ENCODE data around the gene PITPNM3. TPM values are rescaled to one million over a fixed set of nuclear protein-coding genes. Genes with fewer than 3 reads are reported as not detected.
A peak's percentile ranks its signal among the peaks of the same experiment; 100 is the strongest.

PITPNM3 gene
- total RNA-seq, 4 donors from 2014 or later = 2.1 to 5.4 (median 4.0) TPM

DNA sequence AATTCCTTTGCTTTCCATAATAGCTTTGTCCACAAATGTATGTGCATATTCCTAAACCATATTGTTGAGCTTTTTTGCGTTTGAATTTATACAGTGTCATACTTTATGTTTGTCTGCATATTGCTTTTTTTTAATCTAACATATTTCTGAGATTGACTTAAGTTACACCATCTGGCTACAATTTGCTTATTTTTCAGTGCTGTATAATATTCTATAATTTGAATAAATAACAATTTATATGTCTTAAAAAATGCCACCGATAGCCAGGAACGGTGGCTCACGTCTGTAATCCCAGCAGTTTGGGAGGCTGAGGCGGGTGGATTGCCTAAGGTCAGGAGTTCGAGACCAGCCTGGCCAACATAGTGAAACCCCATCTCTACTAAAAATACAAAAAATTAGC, 113.6 kb downstream of the PITPNM3 start:
- peaks cover 0 to 16% (median 0%) of the 10 kb centered on the region in 4 donors for H3K4me1 ChIP-seq
- H3K9me3 ChIP-seq = no peaks in the 10 kb centered on the region
- no peak for DNase-seq
- H3K4me3 ChIP-seq = no peak overlapping the region
- no peak for TF ChIP-seq POLR2A (IDR thresholded peaks at IDR 0.05)
- TF ChIP-seq, protein P1, sequence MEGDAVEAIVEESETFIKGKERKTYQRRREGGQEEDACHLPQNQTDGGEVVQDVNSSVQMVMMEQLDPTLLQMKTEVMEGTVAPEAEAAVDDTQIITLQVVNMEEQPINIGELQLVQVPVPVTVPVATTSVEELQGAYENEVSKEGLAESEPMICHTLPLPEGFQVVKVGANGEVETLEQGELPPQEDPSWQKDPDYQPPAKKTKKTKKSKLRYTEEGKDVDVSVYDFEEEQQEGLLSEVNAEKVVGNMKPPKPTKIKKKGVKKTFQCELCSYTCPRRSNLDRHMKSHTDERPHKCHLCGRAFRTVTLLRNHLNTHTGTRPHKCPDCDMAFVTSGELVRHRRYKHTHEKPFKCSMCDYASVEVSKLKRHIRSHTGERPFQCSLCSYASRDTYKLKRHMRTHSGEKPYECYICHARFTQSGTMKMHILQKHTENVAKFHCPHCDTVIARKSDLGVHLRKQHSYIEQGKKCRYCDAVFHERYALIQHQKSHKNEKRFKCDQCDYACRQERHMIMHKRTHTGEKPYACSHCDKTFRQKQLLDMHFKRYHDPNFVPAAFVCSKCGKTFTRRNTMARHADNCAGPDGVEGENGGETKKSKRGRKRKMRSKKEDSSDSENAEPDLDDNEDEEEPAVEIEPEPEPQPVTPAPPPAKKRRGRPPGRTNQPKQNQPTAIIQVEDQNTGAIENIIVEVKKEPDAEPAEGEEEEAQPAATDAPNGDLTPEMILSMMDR (IDR thresholded peaks at IDR 0.05) = no peak
- no peaks in the 10 kb centered on the region for H3K27me3 ChIP-seq
- no peaks in the 10 kb centered on the region for H3K36me3 ChIP-seq
- H3K27ac ChIP-seq = no peak overlapping the region

DNA sequence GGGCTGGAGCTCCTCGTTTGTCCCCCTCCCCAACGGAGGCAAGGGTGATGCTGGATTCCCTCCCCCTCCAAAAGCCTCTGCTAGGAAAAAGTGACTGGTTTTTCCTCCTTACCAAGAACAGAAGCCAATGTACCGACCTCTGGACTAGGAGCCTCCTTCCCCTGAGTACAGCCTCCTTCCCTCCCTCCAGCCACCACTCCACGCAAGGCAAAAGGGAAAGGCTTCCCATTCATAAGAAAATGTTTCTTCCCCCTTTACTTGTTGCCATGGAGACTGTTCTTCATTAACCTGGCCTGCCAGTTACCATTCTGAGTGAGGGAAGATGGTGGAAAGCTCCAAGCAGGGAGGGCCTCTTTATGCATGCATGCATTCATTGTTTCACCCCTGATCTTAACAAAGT, 116.4 kb downstream of the PITPNM3 start:
- no peaks in the 10 kb centered on the region for H3K27me3 ChIP-seq
- H3K4me3 ChIP-seq = no peak overlapping the region
- no peaks in the 10 kb centered on the region for H3K36me3 ChIP-seq
- H3K9me3 ChIP-seq = no peaks in the 10 kb centered on the region
- no peak for DNase-seq
- peaks cover 0 to 16% (median 0%) of the 10 kb centered on the region in 4 donors for H3K4me1 ChIP-seq
- TF ChIP-seq, protein P1 (IDR thresholded peaks at IDR 0.05) = no peak
- no peak for TF ChIP-seq POLR2A (IDR thresholded peaks at IDR 0.05)
- no peak overlapping the region for H3K27ac ChIP-seq

DNA sequence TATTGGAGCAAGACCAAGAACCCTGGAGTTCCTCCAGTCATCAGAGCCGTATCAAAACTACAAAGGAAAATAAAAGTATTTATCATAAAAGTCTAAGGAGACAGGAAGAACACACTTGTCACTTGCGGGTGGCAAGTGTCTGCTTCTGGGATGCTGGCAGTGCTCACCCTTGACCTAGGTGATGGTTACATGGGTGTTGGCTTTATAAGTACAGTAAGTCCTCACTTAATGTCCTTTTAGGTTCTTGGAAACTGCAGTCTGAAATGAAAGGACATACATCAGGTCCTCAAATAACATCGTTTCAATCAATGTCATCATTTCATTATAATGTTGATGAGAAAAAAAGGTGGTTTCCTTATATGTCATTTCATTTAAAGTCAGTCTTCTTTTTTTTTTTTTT, 118.4 kb downstream of the PITPNM3 start:
- H3K27ac ChIP-seq = no peak overlapping the region
- H3K4me3 ChIP-seq = no peak overlapping the region
- no peaks in the 10 kb centered on the region for H3K4me1 ChIP-seq
- no peak for DNase-seq
- no peaks in the 10 kb centered on the region for H3K27me3 ChIP-seq
- no peaks in the 10 kb centered on the region for H3K36me3 ChIP-seq
- no peak for TF ChIP-seq POLR2A (IDR thresholded peaks at IDR 0.05)
- TF ChIP-seq, protein P1 (IDR thresholded peaks at IDR 0.05) = no peak
- H3K9me3 ChIP-seq = no peaks in the 10 kb centered on the region

DNA sequence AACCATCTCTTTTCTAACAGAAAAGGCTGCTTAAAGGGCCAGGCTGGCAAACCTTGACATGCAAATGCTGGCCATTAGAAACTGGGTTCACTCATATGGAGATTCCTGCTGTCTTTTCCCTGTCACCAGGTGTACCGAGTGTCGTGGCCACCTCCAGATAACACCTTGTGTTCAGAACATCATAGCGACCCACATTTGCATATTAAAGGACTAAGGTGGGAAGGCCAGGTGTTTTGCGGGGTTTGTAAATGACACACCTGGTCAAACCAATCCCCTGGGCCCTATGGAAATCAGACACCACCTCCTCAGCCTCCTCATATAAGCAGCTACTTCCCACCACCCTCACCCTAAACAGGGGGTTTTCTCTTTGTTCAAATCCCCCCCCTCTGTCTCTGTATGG, 118.9 kb downstream of the PITPNM3 start:
- TF ChIP-seq, protein P1 (IDR thresholded peaks at IDR 0.05) = no peak
- no peaks in the 10 kb centered on the region for H3K4me1 ChIP-seq
- no peaks in the 10 kb centered on the region for H3K27me3 ChIP-seq
- DNase-seq = no peak
- H3K36me3 ChIP-seq = no peaks in the 10 kb centered on the region
- H3K9me3 ChIP-seq = no peaks in the 10 kb centered on the region
- H3K4me3 ChIP-seq = no peak overlapping the region
- H3K27ac ChIP-seq = no peak overlapping the region

DNA sequence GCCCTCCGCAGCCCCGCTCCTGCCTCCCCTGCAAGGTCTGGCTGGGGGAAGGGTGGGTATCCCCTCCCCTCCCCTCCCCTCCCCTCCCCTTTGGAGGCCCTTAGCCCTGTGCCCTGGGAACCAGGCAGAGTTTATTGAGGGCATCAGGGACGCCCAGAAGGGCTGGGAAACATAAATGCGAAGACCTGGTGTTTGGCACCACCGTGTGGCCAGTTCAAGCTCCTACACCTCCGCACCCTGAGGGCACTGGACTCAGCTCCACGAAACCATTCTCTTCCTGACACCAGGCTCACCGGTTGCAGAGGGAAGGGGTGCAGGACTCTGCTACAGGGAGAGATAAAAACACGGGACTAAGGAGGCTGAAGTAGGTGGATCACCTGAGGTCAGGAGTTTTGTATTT, 120.4 kb downstream of the PITPNM3 start:
- H3K4me1 ChIP-seq = no peaks in the 10 kb centered on the region
- peak; percentile 29 to 79 (median 71) for DNase-seq
- no peak overlapping the region for H3K27ac ChIP-seq
- peaks cover 0 to 2% (median 0%) of the 10 kb centered on the region in 4 donors for H3K9me3 ChIP-seq
- no peak for TF ChIP-seq POLR2A (IDR thresholded peaks at IDR 0.05)
- TF ChIP-seq, protein P1 (IDR thresholded peaks at IDR 0.05) = peak; percentile 48 to 78 (median 72)
- no peaks in the 10 kb centered on the region for H3K27me3 ChIP-seq
- no peak overlapping the region for H3K4me3 ChIP-seq
- H3K36me3 ChIP-seq = no peaks in the 10 kb centered on the region

DNA sequence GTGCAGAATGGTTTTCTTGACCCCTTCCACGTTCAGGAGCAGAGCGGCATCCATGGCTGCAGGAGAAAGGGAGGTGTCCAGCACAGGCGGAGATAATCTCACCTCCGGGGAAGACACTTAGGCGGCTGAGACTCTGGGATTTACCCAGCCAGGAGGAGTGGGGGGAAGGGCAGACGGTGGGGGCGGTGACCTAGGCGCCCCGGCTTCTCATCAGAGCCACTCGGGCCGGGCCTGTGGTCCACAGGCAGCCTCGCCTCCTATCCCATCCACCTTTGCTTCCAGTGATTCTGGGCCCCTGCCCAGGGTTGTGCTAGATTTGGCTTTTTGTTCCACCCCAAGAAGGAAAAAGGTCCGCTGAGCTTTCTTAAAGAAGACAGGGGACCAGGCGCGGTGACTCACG, 121.3 kb downstream of the PITPNM3 start, which contains the start of gene AIPL1:
TSS of gene AIPL1 (minus strand) at position 71 of the 400 bp plus-strand sequence. CDS start at position 54, 17 bp downstream.
- no peak within 1 kb of the TSS for H3K4me3 ChIP-seq
- TF ChIP-seq POLR2A (IDR thresholded peaks at IDR 0.05) = no peak
- no peak within 1 kb of the TSS for H3K27ac ChIP-seq
- no peaks in the 10 kb centered on the region for H3K4me1 ChIP-seq
- H3K27me3 ChIP-seq = no peaks in the 10 kb centered on the region
- no peaks in the 10 kb centered on the region for H3K36me3 ChIP-seq
- peaks cover 0 to 6% (median 0%) of the 10 kb centered on the region in 4 donors for H3K9me3 ChIP-seq
- no peak for DNase-seq
